Panc1 (cell line): Measurements from ENCODE around the gene TMEM212.

ENCODE experiments used
- CTCF ChIP-seq: fragments of 450-650 bp; IDR thresholded peaks from 2 replicates; pipeline ENCODE4 v1.5.1; 2017; ENCODE audit warnings: mild to moderate bottlenecking
- REST ChIP-seq, 2 experiments: IDR thresholded peaks; 2 replicates each; pipeline ENCODE4 v1.6.1; 2011 to 2012; ENCODE audit warnings: low read depth in 2 of 2, control low read depth in 1 of 2, low read length in 1 of 2, mild to moderate bottlenecking in 1 of 2, moderate library complexity in 1 of 2; ENCODE audit not compliant: insufficient read depth in 1 of 2

- no peak for TF ChIP-seq REST (IDR thresholded peaks at IDR 0.05; ENCODE audit: insufficient read depth in 1 of 2, low read depth in 2 of 2, low read length in 1 of 2)
- TF ChIP-seq CTCF, result no peak
Observed at GRCh38 chr3:171876680-171877147, 33.6 kb downstream of the TMEM212 start.
